Activated CD4-positive, alpha-beta T cell treated with anti-CD3 and anti-CD28 coated beads, Interleukin-2, amount 50 U/mL, for 48 hours (primary cell): ENCODE data around the gene ZBTB16.

Experiments used
- DNase-seq, 2 experiments: peaks; one replicate each; pipeline ENCODE4 v3.0.0-alpha.2; 2020

Gene ZBTB16

DNA sequence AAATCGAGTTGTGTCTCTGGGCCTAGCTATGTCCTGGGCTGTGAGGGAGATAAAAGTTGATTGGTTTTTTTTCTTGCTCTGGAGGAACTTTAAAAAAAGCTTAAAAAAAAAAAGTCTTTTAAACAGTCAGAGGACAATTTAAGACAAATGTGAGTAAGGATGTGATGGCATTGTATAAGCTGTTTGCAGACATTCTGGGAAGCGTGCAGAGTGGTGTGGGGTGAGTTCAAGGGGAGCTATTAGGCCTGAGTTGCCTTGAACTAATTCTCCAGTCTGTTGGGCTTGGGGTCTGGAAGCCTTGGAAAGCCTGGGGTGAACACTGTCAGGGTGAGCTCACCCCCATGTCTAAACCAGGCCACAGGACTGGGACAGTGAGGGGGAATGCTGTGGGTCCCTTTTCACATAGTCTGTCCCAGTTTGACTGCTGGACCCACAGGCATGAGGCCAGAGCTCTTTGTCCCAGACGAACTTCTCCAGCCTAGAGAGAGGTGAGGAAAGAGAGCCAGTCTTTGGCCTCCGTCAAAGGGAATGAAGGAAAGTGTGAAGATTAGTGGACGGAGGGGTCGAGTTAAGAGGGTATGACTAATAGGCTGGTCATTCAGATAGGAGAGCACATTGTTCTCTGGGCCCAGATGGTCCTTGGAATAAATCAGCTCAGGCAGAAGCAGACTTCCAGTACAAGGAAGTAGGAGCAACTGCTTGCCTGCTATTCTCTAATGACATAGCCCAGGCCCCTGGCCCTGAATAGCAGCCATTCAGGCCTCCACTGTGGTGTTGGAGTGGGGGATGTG, 160.2 kb downstream of the ZBTB16 start:
- DNase-seq, result no peak

DNA sequence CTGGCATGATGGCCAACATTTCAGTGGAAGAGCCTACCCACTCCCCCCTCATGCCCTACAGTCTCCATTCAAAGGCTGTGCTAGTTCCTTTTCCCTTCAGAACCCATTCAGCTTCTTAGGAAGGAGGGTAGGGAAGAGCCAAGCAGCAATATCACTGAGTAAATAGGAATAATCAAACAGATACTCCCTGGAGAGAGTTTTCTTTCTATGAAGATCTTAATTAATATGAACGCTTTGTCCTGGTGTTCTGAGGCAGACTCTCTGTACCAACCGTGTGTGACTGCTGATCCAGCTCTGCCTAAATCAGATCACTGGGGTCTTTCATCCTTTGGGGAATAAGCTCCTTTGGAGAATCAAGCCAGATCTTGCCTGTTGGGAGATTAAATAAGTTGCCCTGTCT, 161.5 kb downstream of the ZBTB16 start:
- DNase-seq, result no peak

DNA sequence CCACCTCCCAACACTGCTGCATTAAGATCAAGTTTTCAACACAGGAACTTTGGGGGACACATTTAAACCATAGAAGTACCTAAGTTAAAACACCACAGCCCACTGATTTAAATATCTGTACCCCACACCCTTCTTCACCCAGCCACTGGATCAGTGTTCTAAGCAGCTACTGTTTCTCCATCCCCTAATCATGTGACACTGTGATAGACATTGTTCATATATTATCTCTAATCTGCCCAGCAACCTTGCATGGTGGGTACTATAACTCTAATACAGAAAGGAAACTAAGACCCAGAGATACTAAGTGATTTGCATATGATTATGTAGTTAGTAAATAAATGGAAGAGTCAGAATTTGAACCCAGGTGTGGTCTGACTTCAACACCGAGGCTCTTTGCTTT, 166.2 kb downstream of the ZBTB16 start:
- no peak for DNase-seq

DNA sequence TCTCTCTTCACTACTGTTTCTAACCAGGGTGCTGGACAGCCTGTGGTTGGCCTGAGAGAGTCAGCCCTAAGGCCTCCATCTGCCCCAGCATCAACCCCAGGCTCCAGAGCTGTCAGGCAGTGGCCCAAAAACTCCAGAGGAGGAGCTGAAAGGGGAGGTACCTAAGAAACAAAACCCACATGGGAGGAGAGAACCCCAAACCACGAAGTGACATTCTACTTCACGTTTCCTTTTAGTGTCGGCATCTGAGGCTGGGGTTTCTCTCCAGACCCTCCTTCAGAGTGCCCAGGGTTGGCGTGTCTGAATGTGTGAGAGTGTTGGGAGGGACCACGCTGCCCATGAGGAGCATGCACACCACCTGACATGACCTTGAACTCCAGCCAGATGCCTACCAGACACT, 166.8 kb downstream of the ZBTB16 start:
- DNase-seq, result no peak

DNA sequence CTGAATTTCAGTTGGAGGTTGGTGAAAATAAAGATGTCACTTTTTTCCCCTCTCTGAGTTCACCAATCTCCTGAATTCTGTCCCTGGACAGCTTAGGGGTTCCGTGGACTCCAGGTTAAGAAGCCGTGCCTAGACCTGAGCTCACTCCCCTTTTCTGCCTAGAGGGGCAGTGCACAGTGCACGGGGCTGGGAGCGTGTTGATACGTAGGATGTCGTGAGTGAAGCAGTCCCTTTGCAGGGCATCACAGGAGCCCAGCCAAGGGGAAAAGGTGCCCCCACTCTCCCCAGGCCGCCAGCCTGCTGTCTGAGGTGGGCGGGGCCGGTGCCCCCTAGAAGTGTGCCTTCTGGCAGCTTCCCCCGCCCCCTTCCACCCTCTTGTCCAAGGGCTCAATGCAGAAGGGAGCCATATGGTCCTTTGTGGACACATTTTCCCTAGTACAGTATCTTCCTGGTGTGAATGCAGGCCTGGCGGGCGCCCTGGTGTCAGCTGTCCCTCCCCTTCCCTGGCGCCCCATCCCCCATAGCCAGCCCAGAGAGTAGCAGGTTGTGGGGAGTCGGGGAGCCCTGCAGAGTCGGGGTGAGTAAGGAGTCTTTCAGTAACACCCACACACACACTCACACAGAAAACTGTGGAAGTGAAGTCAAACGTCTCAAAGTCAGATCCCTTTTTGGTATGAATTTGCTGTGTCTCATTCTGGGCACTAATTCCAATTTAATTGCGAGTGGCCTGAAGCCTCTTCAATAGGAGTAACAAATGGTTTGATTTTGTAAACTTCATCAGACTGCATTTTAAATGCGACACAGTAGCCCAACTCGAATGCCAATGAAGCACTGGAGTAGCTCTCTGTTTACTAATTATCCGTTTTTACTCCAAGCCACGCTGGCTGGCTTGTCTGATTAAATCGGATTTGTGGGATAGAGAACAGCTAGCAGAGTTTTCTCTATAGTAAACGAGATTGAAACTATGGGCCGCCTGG, 169.2 kb downstream of the ZBTB16 start:
- no peak for DNase-seq

DNA sequence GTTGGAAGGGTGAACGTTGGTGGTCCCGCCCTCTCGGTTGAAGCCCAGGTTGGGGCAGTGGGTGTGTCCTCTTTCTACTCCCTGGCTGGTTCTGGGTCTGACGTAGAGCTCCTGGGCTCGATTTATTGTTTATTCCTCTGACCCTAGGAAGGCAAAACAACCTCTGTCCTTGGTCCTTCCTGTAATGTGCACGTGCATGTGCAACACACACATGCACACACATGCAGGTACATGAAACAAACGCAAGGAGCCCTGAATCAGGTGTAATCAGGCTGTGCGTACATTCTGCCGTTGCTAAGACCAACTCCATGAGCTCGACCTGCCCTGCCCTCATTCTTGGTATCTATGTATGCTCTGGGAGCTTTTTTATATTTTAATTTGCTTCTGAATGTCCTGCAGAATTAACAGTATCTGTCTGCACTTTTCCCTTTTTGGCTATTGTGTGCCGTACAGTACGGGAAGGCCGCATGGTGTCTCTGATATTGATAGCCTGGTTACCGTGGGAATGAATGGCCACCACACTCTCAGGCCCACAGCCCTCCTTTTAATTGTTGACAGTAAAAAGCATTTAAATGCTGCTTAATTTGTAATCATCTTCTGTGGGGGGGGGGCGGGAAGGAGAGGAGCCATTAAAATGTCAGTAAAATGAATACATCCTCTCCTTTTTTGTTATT, 170.7 kb downstream of the ZBTB16 start:
- no peak for DNase-seq

DNA sequence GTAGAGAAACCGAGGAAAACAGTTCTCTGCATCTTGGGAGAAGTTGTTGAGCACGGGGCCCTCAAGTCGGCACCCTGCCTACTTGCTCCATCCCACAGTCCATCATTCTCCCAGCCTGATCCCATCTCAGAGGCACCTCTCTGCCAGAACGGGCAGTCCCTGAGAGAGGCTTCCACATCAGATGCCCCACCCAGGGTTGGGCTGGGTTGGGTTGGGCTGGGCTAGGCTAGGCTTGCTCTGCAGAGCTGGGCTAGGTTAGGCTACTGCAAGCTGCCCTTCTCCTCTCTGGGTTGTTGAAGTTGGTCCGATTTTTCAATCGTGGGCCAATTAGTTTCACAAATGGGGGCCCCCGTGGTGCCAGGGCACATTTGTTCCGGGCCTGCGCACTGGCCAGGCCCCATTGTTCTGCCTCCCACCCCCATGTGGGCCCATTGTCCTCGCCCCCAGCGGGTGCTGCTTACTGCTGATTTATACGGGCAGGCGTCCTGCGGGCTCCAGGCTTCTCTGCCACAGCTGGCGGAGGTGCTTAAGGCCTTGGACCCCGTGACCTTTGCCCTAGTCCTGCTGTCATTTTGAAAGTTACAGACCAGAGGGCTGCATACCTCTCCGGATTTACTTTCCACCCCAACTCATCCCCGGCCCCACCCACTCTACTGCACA, 173.0 kb downstream of the ZBTB16 start:
- no peak for DNase-seq

DNA sequence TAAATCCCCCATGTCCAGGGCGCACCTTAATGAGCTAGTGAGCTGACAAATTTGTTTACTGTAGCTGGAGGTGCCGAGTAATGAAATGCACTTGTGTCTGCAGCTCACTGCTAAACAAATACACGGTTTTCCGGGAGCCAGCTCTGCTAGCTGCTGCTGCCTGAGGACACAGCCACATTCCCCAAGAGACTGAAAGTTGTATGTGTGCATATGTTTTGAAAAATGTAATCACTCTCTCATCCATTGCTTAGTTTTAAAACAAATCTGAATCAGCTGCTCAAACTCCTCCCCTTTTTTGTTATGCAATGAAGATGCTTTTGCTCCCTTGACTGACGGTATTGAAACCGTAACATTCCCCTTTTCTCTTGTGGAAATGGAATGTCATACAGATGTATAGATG, 174.2 kb downstream of the ZBTB16 start:
- no peak for DNase-seq

DNA sequence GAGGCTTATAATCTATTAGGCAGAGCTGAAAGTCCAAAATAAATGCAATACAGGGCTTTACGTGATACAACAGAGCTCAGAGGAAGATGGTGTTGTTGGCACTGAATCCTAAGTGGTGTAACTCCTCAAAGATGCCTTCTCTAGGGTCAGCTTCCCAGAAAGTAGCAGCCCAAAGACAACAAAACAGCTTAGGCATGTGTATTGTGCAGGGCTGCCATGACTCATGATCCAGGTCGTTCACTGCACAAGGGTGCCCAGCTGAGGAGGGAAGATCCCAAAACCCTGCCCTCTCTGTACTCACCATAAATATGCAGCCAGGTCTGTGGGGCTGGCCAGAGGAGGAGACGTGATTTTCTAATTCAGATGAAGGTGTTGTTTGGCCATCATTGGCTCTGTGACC, 177.3 kb downstream of the ZBTB16 start:
- DNase-seq, result no peak

DNA sequence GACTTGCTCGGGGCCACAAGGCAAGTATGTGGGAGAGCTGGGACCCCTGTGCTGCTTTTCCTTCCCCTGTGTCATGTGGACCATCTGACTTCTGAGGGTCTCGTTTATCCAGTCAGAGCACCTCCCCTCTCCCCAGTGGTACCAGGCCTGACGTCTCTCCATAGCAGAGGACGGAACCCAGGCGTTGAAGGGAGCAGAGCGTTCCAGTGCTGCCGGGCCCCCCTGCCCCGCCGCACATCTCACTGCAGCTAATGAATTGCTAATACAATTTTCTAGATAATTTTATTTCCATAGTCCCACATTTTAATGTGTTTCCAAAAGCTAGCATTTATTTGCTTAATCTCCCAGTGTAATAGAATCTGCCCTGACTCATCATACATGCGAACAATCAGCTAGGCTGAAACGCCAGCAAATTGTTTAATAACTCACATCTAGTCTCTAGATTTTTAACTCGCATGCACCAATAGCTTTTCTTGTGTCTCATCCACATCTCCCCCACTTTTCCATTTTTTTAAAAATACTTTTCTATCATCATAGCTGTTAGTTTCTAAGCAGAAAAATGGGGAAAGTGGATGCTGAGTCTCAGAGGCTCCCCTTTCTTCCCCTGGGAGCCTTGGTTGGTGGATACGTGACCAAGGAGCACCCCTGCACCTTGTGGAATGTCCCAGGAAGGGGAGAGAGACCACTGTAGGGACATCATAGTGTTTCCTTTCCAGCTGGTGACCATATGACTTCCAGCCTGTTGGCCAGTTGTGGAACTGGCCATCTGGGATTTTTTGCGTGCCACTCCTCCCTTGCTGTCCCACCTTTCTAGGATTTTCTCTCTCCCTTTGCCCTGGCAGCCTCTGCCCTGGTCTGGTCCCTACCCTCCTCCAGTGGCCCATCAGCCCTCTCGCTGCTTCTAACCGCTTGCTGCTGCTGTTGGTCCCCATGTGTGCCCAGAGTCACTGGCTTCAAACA, 178.1 kb downstream of the ZBTB16 start:
- DNase-seq, result no peak

DNA sequence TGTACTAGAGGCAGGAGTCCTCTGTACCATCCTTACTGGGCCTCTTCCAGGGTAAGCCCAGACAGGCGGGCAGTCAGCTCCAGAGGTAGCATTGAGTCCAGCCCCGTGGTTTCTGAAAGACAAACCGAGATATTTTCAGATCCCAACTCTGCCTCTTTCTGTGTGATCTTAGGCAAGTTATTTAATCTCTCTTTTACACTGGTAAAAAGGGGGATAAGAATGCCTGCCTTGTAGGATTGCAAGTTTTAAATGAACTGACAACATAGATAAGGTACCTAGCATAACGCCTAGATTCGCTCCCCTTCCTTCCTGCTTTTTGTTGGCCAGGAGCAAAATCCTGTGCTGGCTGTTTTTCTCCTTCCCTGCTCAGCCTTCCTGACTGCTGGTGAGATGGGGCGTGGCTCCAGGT, 180.2 kb downstream of the ZBTB16 start:
- no peak for DNase-seq

DNA sequence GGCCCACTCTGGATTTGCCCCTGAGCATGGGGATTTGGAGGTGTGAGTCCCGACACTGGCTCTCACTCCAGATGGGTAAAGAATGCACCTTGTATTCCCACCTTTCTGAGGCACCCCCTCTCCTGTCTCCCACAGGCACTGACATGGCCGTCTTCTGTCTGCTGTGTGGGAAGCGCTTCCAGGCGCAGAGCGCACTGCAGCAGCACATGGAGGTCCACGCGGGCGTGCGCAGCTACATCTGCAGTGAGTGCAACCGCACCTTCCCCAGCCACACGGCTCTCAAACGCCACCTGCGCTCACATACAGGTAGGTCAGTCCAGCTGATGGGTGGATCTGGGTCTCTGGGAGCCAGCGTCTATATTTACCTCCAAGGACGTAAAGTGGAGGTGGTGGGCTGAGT, 182.5 kb downstream of the ZBTB16 start:
- no peak for DNase-seq

DNA sequence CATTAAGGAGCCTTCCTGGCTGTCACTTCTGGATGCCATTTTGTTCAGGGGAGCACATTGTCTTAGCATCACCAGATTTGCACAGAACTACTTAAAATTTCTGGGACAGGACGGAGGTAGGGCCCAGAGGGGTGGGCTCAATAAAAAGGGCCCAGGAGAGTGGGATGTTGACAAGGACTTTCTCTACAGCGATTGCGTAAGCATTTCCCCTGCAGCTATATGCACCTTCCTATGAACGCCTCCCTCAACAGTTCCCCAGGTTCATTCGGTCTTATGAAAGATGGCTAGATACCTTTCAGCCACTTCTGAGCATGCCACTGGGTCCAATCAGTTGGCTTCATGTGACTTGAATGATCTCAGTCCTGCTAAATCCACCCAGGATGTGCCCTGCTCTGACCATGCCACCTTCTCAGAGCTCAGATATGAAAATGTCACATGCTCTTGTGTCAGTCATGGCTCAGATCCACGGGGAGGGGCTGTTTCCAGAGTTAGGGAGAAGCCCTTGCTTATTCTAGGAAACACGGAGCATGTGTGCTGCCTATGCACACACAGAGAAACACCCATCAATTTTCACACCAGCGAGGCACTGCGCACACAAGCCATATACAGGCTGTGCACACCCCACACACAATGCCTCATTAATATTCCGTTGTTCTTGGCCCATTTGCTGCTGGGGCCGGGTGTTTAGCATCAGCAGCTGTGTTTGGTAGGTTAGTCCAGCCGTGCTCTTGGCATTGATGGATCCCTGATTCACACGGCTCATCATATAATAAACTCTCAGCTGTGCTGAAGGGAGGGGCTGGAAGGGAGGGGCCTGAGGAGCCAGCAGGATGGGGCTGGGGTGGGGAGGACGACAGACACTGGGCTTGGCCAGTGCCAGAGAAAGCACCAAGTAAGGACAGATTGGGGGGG, 184.2 kb downstream of the ZBTB16 start:
- DNase-seq, result no peak

DNA sequence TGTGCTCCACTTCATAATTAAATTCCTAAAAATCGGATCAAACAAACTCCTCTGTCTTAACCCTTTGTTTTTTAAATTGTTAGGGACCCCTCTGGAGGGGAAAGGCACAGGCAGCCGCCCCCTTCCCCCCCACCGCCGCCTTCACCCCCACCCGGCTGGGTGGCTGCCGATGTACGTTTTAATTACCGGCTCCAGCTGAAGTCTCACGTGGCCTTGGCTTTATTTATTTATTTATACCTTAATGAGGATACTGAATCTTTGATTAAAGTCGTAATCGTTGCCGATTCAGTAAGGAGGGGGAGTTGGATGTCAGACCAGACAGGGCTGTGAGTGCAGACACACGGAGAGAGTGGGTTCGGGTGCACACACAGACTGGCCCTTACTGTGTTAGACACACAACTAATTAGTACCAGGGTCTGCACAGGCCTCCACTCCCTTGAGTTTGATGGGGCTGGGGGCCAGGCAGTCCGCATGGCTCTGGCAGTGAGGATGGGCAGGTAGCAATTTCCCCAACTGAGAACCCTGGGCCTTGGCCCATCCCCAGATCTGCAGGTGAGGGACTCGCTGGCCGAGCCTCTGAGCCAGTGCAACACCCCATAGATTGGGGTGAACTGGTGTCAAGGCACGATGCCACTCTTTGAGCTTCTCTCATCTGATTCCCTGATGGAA, 185.3 kb downstream of the ZBTB16 start:
- no peak for DNase-seq

DNA sequence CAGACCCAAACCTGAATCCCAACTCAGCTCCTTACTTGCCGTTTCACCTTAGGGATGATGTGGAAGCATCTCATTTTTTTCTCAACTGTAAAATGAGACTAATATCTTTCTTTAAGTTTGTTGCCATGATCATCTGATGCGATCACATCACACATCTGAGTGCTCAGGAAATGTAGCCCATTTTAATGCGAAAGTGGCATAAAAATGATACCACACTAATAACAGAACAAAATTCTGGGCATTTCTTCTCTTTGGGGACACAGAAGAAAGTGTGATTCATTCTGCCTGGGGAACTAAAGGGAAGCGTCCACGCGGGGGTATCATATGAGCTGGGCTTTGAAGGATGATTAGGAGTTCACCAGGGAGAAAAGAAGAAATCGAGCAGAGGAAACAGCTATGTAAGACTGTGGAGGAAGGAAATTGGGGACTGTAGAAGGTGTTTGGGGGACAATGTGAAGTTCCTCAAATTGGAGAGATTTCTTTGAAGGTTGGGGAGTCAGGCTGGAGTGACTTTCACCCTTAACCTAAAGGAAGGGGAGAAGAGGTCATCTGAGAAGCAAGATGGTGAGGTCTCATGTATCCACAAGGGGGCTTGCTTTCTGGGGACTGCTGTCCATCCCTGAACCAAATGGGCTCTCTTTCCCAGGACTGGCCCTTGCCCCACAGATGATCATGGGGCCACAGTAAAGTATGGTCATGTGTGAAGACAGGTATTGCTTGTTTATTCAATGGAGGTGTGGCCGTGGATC, 187.0 kb downstream of the ZBTB16 start:
- DNase-seq, result no peak

DNA sequence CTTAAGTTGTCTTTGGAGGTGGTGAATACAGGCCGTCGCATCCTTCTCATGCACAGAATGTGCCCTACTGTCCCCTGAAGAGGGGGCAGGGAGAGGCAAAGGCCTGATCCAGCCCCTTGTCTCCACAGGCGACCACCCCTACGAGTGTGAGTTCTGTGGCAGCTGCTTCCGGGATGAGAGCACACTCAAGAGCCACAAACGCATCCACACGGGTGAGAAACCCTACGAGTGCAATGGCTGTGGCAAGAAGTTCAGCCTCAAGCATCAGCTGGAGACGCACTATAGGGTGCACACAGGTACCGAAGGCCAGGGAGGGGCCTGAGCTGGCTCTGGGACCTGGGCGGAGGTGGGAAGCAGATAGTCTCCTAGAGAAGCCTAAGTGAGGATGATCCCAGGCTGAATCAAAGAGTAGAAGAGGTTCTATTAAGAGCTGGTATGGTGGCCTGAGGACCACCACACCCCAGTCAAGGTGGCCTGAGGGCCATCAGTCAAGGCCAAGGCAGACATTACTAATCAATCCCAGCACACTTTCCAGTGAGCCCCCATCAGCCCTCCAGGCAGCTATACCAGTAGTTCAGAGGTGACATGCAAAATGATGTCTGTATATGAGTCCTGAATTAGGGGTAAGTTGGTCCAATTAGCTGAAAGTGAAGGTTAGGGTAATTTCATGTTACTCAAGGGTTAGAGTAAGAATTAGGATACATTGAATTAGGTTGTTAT, 187.7 kb downstream of the ZBTB16 start:
- no peak for DNase-seq

DNA sequence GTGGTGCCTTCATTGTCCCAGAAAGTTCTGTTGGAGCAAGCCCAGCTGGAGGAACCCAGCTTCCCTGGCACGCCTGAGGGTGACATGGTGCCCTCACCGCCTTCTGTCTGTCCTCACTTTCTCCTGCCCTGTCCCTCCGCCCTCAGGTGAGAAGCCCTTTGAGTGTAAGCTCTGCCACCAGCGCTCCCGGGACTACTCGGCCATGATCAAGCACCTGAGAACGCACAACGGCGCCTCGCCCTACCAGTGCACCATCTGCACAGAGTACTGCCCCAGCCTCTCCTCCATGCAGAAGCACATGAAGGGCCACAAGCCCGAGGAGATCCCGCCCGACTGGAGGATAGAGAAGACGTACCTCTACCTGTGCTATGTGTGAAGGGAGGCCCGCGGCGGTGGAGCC, 190.7 kb downstream of the ZBTB16 start:
- no peak for DNase-seq

DNA sequence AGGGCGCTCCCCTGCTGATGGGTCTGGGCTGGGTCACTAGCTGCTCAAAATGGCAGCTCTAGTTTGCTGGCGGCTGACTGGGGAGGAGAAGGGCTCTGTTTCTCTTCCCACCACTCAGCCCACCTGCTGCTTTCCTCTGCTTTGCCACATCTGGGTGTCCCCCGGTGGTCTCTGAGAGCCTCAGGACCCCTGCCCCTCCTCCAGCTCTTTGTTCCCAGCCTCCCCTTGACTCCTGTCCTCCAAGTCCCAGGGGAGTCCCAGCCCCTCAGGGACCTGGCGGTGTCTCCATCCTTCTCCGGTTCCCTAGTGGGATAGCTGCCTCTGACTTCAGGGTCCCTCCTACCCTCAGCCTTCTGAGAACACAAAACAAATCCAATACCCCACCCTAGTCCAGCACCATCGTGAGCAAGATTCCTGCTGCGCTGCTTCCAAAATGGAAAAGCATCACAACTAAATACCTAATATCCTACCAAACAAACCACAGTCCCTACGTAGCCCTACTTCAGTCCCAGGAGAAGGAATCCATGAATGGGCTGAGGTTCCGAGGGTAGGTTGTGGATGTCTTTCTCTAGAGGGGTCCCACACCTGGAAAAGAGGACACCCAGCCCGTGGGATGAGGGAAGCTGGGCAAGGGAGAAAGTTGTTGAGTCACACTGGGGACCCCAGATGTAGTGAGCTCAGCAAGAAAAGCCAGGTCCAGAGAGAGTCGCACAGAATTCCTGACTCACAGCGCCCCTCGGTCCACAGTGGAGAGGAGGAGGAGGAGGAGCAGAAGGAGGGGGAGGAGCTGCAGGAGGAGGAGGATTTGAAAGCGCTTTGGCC, 191.7 kb downstream of the ZBTB16 start:
- no peak for DNase-seq
